ENCODE measurements around the gene ASTN1.

GRCh38 chr1:176934370-176934769, 230.1 kb downstream of the ASTN1 start:
- TF ChIP-seq GLI2 (tag by site-specific recombination; IDR thresholded peaks at IDR 0.05; ENCODE audit: borderline replicate concordance, low read depth) (no peak), ZNF223 (tag by site-specific recombination; IDR thresholded peaks at IDR 0.05) (no peak), SALL2 (tag by site-specific recombination; IDR thresholded peaks at IDR 0.05; ENCODE audit: borderline replicate concordance) (no peak)
- TF ChIP-seq, protein P1, sequence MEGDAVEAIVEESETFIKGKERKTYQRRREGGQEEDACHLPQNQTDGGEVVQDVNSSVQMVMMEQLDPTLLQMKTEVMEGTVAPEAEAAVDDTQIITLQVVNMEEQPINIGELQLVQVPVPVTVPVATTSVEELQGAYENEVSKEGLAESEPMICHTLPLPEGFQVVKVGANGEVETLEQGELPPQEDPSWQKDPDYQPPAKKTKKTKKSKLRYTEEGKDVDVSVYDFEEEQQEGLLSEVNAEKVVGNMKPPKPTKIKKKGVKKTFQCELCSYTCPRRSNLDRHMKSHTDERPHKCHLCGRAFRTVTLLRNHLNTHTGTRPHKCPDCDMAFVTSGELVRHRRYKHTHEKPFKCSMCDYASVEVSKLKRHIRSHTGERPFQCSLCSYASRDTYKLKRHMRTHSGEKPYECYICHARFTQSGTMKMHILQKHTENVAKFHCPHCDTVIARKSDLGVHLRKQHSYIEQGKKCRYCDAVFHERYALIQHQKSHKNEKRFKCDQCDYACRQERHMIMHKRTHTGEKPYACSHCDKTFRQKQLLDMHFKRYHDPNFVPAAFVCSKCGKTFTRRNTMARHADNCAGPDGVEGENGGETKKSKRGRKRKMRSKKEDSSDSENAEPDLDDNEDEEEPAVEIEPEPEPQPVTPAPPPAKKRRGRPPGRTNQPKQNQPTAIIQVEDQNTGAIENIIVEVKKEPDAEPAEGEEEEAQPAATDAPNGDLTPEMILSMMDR (tag by site-specific recombination; IDR thresholded peaks at IDR 0.05) = no peak
